HG02840 (cell line): ENCODE data around the gene SPTBN1.
"Not testable (repeated sequence)": the region's sequence is repeated elsewhere in the genome, so short reads cannot be mapped to it uniquely, and the experiment has no call there.

Experiments
- ATAC-seq: cut with Tn5 transposase; IDR thresholded peaks from one replicate; pipeline ENCODE4 v1.9.1; 2021; ENCODE audit warnings: mild to moderate bottlenecking, moderate library complexity, moderate number of reproducible peaks; ENCODE audit not compliant: unreplicated experiment, low FRiP score

Gene SPTBN1

DNA sequence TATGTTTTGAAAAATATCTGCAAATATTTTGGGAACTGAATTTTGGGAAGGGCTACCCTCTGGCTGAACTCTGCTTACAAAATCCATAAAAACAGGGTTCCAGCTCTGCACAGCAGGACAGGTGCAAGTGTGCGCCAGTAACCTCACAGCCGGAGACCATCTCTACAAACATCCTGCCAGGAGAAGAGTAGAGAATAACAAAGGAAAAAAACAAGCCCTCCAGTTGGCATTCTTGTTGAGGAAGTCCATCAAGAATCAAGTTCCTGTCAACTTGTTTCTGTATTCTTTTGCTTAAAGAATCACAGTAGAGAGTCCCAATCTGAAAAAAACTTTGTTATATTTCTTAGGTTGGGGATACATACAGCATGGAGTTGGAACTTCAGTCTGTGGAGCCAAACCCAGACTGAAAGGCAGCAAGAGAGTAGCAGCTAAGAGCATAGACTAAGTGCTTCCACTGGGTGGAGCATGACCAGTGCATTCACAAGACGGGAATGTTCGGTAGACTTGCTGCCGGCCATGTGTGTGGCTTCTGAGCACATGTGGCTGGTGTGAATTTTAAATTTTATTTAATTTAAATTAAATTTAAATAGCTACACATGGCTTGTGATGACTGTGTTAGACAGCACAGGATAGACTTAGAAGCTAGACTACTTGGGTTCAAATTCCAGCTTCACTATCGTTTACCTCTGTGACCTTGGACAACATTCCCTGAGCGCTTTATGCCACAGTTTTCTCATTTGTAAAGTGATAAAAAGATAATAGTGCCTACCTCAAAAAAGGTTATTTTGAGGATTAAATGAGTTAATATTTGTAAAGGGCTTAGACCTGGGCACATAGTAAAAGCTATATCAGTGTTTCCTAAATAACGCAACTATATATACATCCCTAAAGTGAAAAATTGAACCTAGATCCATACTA is 41.9 kb downstream of the SPTBN1 start:
- no peak for ATAC-seq

DNA sequence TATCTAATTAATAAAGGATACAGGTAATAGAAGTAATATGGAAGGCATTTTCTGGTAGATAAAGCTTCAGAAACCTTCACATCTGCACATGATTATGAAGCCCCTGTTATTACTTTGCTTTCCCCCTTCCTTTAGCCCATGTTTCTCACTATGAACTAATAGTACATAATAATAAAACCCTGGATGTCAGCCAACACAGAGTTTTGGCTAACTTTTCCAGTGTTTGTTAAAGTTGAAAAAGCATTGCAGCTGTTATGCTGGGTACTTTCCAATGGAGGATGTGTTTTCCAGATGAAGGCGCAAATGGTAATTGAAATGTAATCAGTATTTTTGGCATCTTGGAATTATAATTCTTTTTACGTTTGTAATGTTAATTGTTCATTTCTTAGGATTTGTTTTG is 43.5 kb downstream of the SPTBN1 start:
- no peak for ATAC-seq

DNA sequence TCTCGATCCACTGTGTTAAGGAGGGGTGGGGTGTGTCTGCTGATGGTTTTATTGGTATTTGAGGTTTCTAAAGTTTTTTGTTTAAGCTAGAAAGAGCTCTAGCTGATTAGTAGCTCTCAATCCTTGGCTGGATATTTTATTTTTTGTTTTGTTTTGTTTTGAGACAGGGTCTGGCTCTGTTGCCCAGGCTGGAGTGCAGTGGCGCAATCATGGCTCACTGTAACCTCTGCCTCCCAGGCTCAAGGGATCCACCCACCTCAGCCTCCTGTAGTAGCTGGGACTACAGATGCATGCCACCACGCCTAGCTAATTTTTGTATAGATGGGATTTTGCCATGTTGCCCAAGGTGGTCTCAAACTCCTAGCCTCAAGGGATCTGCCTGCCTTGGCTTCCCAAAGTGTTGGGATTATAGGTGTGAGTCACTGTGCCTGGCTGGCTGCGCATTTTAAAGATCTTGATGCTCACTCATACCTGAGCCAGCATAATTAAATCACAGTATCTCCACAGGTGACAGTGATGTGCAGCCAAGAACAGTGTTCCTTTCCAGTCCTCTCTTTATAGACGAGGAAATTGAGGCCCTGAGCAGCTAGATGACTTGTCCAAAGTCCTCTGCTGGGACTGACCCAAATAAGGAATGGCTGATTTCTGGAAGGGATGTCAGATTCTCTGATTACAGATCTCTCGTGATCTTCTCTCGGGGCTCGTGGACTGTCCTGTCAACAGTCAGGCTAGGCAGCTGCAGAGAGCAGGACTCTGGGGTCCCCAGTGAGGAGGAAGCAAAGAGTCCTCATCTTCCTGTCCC is 44.5 kb downstream of the SPTBN1 start:
- no peak for ATAC-seq

DNA sequence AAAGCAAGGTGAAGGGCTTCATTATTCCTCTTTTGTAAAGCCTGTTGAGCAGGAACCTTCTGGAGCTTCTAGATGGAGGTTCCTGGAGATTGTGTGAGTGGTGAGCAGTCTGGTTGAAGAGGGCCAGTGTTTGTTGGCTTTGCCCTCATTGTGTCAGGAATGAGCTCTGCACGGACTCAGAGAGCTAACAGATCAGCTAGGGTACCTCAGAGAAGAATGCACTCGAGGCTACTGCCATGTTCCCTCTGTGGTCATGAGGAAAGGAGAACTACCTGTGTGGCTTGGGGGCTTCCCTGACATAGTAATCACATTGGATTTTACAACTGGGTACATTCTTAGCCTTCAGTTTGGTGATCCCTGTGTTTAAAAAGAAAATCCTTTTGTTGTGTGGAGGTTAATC is 46.6 kb downstream of the SPTBN1 start:
- no peak for ATAC-seq

DNA sequence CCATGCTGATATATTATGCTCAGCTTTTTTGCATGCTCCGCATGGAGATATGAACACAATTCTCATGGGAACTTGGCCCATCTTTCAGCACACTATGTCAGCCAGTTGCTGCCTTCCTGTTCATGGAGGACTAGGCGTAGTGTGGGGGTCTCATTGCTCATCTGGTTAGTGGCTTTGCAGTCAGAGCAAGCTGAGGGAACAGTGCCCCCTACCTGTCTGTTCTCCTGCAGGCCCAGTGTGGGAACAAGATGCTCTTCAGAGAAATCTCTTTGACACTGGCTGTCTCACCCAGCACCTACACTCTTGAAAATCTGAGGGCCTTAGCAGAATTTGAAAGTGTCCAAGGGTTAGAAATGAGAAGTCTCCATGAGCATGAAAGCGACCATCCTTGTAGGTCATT is 47.1 kb downstream of the SPTBN1 start:
- no peak for ATAC-seq

DNA sequence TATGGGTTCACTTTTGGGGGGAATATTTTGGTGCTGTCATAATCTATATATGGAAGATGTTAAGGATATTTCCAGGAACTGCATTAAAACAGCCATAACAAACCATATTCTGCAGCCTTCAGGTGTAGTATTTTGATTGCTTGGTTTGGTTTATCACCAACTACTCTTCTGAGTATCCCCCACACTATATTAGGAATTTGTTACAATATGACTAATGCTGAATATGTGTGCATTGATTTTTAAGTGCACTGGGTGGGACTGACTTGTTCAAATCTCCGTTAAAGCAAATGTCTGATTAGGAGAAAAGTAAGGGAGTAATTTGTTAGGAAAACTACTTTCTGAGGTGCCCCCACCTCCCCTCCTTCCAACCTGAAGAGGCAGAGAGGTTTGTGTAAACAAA is 47.7 kb downstream of the SPTBN1 start:
- no peak for ATAC-seq

DNA sequence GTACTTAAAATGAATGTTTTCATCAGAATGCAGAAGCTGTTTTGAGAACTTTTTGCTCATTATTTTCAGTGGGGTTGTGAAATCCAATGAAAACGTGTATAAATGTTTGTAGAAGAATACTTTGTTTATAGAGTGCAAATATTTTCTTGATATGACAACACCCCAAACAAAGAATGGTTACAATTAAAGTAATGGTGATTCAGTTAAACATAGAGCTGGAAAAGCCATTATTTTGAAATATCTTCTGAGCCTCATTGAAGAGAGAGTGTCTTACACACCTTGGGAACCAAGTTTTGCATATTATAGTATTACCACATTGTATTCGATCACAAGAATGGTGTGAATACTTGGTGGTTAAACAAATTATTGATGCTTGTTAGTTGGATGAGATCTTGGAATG is 48.7 kb downstream of the SPTBN1 start:
- no peak for ATAC-seq

DNA sequence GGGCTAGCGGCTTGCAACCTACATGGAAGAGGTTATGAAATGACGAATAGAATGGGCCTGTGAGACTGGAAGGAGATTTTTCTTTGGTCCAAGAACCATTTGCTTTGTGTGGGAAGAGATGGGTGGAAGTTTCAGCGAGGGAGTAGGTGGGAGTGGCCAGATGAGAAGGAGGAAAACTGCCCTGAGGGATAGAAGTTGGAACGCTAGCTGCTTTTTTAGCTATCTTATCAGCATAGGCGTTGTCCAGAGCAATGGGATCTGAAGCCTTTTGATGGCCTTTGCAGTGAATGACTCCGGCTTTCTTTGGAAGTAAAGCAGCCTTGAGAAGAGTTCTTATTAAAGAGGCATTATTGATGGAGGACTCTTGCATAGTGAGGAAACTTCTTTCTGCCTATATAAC is 52.4 kb downstream of the SPTBN1 start:
- no peak for ATAC-seq

DNA sequence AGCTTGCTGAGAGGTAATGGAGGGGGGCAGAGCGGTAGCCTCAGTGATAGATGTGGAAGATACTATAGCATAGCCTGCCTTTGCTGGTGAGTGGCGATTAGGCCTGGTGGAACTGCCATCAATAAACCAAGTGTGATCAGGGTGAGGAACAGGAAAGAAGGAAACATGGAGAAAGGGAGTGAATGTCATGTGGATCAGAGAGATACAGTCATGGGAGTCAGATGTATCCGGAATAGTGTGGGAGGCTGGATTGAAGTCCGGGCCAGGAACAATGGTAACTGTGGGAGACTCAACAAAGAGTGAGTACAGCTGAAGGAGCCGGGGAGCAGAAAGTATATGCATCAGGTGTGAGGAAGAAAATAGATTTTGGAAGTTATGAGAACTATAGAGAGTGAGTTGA is 52.9 kb downstream of the SPTBN1 start:
- ATAC-seq = not testable (repeated sequence)

DNA sequence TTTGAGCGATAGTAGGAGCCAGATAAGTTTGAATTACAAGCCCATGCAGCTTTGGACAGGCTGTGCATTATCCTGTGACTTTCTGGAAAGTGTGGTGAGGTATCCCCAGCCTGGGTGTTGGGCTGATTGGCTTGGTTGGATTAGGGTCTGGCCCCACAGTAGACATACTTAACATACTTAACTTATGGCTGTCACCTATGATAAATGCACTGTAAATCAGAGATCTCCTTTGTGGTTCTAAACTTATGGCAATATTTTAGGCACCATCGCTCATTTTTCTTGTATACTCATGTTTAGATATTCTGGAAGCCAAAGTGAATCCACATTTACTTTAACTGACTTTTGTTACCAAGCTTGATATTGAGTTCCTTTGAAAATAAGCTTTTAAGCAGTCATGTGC is 54.8 kb downstream of the SPTBN1 start:
- ATAC-seq = no peak

DNA sequence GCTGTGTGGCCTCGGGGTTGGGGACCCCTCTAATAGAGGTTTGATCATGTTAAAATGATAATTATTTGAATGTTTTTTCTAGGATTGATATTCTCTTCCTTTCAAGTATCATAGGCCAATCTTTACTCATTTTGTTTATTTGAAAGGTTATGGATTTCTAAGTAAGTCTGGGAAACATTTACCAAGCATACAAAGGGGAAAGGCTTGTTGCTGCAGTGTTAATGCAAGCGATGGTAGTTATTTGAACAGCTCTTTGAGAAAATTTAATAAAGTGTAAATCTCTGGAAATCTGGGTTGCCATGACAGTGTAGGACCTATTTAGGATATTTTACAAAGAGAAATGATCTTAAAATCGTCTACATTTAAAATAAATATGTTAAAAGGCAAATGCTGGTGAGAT is 56.1 kb downstream of the SPTBN1 start:
- ATAC-seq = no peak

DNA sequence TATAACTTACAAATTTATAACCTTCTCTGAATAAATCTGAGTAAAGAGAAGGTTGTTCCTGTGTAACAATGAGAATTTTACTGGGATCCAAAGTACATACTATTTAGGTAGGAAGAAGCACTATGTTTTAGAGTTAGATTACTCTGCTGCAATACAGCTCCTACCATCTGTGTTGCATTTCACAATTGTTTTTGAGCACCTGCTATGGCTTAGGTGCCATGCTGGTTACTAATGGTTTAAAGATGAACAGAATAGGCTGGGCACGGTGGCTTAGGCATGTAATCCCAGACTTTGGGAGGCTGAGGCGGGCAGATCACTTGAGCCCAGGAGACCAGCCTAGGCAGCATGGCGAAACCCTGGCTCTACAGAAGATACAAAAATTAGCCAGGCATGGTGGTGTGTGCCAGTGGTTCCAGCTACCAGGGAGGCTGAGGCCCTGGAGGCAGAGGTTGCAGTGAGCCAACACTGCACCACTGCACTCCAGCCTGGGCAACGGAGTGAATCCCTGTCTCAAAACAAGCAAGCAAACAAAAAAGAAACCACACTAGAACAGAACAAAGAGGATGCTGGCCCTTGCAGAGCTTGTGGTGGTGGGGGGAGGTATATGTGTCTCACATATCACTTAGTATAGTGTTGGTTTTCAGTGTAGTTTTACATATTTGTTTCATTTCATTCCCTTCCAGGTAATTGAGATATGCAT is 56.7 kb downstream of the SPTBN1 start:
- no peak for ATAC-seq

DNA sequence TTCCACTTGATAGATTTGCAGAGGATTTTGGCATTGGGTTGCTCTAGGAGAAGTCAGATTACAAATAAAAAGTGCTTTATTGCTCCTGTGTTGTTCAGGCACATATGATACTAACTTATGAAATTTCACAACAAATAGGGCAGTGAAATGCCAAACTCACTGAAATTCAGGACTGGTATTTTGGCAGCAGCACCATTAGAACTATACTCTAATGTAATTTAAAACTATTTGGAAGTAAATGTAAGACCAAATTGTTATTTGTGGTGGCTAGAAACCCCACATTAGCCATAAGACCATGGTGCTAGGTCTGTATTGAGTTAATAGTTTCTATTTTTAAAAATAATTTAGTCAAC is 57.2 kb downstream of the SPTBN1 start:
- ATAC-seq = no peak

DNA sequence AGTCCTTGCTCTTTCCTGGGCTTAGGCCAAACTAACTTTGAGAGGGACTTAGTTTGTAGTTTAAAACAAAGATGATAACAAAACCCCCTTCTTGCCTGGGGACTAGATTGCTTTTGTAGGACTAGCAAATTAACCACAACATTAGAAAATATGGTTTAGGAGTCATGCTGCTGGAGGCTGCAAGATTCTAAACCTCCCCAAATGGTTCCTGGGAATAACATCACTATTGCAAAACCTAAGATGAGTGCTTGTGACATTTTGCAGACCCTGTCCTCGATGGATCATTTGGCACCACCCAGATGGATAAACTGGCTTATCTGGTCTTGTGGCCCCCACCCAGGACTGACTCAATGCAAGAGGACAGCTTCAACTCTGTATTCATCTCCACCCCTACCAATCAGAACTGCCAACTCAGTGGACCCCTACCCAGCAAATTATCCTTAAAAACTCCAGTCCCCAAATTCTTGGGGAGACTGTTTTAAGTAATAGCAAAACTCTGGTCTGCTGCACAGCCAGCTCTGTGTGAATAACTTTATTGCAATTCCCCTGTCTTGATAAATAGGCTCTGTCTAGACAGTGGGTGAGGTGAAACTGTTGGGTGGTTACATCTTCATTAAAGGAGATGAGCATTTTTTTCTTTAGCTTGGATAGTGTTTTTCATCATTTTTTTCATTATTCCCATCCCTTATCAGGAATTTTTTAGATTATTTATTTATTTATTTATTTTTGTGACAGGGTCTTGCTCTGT is 58.9 kb downstream of the SPTBN1 start:
- no peak for ATAC-seq

DNA sequence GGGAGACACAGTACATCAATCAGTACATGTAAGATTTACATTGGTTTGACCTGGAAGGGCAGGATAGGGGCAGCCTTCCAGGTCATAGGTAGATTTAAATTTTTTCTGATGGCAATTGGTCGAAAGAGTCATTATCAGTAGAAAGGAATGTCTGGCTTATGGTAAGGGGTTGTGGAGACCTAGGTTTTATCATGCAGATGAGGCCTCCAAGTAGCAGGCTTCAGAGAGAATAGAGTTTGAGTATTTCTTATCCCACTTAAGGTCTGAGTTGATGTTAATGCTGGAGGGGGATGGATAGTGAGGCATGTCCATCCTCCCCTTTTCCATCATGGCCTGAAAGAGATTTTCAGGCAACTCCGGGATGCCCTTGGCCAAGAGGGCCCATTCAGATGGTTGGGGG is 60.7 kb downstream of the SPTBN1 start:
- no peak for ATAC-seq

DNA sequence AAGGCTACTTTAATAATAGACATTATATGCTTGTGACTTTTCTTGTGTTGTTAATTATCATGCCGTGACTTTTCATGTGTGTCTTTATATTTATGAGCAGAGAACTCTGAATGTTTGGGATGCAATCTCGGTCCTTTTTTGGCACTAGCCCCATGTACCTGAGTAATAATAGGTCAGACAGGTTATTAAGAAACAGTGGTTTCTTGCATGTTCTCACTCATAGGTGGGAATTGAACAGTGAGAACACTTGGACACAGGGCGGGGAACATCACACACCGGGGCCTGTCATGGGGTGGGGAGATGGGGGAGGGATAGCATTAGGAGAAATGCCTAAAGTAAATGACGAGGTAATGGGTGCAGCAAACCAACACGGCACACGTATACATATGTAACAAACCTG is 61.9 kb downstream of the SPTBN1 start:
- not testable (repeated sequence) for ATAC-seq

DNA sequence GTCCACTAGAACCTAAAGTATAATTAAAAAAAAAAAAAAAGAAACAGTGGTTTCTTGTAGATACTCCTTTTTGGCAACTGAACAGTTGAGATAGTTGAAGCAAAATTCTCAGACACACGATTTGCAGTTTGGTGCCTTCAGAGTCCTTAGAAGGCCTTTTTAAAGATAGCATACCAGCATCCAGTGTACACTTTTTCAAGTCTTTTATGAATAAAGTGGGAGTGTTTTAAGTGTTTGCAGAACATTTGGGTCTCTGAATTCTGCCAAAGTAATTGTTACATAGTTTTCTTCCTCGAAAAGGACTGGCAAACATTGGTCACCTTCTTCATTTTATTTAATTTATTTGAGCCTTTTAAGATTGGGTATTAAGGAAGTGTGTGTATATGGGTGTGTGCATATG is 62.3 kb downstream of the SPTBN1 start:
- no peak for ATAC-seq

DNA sequence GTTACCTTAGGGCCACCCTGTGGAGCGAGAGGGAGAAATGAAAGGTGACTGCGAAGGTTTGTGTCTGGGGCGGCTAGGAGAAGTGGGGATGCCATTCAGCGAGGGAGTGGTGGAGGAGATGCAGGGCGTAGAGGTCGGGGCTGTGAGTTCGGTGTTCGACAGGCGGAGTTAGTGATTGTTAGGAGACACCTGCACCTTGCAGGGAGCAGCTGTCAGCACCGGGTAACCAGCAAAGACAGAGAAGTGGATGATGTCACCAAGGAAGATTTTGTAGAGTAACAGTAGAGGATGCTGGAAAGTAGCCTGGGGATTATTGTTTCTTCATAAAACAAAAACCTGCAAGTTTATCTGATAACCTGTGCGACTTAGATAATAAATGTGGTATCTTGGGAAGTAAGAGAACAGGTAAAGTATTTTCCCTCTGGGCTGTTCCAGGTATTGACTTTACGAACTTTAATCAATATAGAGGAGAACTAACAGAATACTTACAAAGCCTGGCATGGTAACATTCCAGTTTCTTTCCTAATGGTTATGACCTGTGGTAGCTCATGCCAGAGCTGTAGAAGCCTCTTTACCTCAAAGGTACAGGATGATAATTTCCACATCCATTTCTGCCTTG is 63.8 kb downstream of the SPTBN1 start:
- no peak for ATAC-seq

DNA sequence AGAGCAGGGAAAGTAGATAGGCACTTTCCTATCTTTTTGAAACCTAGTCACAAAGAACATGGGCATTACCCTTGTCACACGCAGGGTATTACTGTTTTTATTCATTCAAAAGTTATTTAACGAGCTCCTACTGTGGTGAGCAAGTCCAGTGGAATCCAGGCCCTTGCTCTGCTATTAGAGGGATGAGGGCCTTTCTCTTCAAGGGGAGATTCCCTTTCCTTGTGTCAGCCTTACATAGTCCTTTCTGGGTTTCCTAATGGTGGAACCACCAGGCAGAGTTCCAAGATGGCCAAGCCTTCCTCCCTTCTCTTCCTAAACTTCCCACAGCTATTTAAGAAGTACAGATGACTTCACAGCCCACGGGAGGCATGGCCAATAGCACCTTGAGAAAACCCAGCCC is 64.6 kb downstream of the SPTBN1 start:
- ATAC-seq = no peak

DNA sequence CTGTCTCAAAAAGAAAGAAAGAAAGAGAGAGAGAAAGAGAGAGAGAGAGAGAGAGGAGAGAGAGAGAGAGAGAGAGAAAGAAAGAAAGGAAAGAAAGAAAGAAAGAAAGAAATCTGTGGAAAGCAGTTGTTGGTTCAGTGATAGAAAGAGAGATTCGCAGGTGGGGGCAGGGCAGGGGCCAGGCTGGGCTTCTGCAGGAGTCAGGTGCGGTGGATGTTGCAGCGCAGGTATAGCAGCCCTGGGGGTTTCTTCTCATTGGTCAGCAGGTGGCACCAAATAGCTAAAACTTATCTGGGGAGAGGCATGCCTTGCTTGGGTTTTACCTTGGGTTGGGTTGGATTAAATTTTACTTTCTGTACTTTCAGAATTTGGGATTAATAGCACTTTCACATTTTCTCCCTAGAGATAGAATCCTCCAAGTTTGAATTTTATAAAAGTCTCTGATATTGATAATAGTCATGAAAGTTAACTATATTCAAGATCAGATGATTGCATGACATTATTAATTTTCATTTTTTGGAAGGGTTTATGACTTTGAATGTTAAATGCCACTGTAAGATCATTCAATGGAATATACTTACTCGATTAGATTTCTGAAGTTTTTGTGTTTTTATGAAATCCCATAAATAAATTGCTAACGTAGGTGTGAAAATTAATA is 66.6 kb downstream of the SPTBN1 start:
- ATAC-seq = peak; percentile 62
